C4-2B (cell line): ENCODE results near the gene MAMDC2.
"Not testable (repeated sequence)": the region's sequence is repeated elsewhere in the genome, so short reads cannot be mapped to it uniquely, and the experiment has no call there.

Experiments
- H3K27ac ChIP-seq: fragments of 450-650 bp; 2 replicates; pipeline ENCODE4 v1.5.1; 2017
- ZFX ChIP-seq: fragments of 450-650 bp; IDR thresholded peaks from 2 replicates; pipeline ENCODE4 v1.6.1; 2017
- TF ChIP-seq, protein P1 (sequence below): fragments of 450-650 bp; conservative IDR thresholded peaks from 2 replicates; pipeline ENCODE4 v1.5.1; 2017; ENCODE audit warnings: mild to moderate bottlenecking

MAMDC2 gene

DNA sequence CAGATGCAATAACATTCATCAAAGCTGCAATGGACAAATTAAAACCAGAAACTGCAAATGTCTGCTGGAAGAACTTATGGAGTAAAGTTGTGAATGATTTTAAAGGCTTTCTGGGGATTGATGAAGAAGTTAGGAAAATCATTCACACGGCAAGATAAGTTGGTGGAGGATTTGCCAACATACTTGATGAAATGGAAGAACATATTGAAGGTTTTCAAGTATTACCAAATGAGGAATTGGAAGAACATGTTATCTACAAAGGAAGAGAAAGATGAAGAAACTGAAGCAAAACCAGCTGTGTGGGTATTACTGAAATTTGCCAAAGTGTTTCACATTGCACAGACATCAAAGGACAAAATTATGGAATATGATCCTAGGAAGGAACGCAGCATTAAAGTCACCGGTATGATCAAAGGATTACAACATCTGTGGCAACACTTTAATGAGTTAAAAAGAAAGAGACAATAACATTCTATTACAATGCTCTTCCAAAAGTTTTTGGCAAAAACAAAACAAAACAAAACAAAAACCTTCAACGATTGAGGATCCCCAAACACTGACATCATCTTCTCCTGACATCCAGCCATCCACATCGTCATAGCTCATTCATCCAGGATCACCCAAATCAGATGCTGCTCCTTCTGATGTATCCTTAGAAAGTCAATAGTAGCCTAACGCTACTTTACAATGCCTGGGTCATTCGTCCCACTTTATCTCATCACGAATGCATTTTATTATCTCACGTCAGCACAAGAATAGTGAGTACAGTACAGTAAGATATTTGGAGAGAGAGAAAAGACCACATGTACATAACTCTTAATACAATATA lies 153.8 kb downstream of the MAMDC2 start:
- H3K27ac ChIP-seq, result no peak overlapping the region
- no peak for TF ChIP-seq ZFX
- TF ChIP-seq, protein P1, sequence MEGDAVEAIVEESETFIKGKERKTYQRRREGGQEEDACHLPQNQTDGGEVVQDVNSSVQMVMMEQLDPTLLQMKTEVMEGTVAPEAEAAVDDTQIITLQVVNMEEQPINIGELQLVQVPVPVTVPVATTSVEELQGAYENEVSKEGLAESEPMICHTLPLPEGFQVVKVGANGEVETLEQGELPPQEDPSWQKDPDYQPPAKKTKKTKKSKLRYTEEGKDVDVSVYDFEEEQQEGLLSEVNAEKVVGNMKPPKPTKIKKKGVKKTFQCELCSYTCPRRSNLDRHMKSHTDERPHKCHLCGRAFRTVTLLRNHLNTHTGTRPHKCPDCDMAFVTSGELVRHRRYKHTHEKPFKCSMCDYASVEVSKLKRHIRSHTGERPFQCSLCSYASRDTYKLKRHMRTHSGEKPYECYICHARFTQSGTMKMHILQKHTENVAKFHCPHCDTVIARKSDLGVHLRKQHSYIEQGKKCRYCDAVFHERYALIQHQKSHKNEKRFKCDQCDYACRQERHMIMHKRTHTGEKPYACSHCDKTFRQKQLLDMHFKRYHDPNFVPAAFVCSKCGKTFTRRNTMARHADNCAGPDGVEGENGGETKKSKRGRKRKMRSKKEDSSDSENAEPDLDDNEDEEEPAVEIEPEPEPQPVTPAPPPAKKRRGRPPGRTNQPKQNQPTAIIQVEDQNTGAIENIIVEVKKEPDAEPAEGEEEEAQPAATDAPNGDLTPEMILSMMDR, result no peak

DNA sequence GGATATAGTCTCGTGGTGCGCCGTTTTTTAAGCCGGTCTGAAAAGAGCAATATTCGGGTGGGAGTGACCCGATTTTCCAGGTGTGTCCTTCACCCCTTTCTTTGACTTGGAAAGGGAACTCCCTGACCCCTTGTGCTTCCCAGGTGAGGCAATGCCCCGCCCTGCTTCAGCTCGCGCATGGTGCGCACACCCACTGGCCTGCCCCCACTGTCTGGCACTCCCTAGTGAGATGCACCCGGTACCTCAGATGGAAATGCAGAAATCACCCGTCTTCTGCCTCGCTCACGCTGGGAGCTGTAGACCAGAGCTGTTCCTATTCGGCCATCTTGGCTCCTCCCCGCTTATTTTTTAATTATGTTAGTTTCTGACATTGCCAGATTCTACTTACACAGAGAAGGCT lies 161.1 kb downstream of the MAMDC2 start:
- not testable (repeated sequence) for H3K27ac ChIP-seq

DNA sequence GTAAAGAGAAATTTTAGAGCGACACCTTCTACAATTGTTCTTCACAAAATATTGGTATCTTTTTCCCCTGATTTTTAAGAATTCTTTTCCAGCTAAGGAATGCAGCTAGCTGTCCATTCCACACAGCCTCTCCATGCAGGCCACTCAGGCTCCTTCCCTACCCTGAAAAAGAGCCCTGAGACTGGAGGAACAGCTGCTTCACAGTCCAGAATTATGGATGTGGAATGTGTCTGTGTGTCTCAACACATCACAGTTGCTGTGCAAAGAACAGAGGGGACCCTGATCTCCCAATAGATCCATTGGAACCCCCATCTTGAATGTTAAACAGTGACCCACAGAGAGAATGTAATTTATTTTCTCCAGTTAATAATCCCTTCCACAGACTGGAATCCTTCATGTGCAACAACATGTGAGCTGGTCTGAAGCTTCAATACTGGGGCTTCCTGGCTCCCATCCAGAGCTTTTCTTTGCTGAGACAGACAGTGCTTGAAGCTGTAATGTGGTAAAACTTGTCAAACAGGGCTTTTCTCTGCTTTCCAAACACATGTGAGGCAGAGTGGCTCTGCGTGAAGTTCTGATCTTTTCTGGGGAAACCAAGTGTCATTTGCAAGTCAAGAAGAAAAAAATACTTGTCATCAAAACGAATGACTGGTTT lies 161.8 kb downstream of the MAMDC2 start:
- no peak for TF ChIP-seq ZFX
- TF ChIP-seq, protein P1, result no peak
- H3K27ac ChIP-seq, result no peak overlapping the region

DNA sequence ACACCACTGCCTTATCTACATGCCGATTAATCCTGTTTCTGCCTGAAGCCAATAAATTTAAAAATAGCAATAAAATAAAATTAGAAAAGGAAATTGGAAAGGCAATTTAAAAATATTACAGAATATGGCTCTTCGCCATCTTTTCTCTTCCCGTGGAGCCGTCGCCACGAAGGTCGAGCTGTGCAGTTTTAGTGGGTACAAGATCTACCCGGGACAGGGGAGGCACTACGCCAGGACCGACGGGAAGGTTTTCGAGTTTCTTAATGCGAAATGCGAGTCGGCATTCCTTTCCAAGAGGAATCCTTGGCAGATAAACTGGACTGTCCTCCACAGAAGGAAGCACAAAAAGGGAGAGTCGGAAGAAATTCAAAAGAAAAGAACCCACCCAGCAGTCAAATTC lies 173.4 kb downstream of the MAMDC2 start:
- peak overlapping the region; percentile 38 for H3K27ac ChIP-seq
- TF ChIP-seq ZFX, result no peak
- TF ChIP-seq, protein P1, result no peak

DNA sequence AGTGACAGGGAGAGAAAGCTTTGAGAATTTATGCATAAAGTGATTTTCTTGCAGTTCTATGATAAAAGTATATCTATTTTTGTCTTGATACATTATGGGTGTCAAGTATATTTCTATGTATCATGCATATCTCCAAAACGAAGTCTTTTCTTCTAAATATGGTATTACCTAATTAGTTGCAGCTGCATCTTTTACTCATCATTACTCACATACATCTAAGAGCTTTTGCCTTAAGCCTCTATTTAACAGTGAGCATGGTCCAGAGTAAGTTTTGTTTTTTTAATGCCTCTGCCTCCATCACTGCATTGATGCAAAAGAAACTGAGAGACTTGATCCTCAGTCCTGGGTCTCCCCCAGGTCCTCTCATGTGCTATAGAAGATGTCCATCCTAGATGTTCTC lies 175.1 kb downstream of the MAMDC2 start:
- H3K27ac ChIP-seq, result no peak overlapping the region
- no peak for TF ChIP-seq ZFX
- TF ChIP-seq, protein P1, result no peak

DNA sequence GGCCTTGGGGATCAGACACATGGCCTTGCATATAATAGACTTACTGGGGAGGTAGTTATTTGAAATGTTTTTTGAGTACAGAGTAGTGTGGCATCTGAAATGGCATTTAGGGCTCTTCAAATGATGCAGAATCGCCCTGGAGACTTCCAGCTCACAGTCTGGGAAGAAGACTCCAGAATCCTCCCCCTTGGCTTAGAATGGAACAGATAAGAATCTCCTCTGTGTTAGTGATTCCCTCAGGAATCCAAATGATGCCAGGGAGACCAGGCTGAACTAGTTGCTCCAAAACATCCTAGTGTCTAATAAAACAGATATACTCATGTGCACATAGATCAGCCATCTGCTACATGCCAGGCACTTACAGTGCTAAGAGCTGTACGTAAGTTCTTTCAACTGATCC lies 176.6 kb downstream of the MAMDC2 start:
- no peak overlapping the region for H3K27ac ChIP-seq

DNA sequence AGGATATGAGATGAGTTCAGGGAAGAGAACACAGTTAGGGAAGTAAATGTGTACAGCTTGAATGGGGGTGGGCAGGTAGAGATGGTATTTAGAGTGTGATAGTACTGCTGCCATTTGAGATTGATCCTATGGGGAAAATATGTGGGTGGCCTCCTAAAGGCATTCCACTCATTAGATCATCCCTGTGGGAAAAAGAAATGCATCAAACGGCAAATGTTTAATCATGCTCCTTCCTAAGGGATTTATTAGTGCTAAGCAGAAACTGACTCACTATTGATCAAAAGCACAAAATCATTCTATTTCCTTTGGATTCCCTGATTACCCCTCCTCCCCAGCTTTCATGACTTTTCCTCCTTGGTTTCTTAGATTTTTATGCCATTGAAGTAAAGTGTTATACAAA lies 178.7 kb downstream of the MAMDC2 start:
- TF ChIP-seq, protein P1, result no peak
- TF ChIP-seq ZFX, result no peak
- no peak overlapping the region for H3K27ac ChIP-seq

More for the DNA sequence above, 176.6 kb downstream of the MAMDC2 start:
- TF ChIP-seq, protein P1, result no peak
- no peak for TF ChIP-seq ZFX

DNA sequence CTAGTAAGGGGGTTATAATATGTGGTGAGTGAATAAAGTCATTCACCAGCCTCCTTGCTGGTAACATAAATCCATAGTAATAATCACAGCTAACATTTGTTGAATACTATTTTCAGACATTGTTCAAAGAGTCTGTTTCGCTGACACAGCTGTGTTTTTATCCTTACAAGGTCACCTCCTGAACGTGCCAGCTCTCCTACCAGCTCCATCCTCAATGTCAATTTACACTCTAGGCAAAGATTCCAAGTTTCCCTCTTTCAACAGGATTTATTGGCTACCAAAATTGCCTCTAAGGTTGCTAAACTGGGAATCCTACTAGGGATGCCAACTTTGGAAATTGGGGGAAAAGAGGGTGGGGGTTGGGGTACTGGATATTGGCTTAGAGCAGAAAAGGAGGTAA lies 184.5 kb downstream of the MAMDC2 start:
- no peak for TF ChIP-seq ZFX
- TF ChIP-seq, protein P1, result no peak
- no peak overlapping the region for H3K27ac ChIP-seq
